Measurements from ENCODE around the gene EYA3.

DNA sequence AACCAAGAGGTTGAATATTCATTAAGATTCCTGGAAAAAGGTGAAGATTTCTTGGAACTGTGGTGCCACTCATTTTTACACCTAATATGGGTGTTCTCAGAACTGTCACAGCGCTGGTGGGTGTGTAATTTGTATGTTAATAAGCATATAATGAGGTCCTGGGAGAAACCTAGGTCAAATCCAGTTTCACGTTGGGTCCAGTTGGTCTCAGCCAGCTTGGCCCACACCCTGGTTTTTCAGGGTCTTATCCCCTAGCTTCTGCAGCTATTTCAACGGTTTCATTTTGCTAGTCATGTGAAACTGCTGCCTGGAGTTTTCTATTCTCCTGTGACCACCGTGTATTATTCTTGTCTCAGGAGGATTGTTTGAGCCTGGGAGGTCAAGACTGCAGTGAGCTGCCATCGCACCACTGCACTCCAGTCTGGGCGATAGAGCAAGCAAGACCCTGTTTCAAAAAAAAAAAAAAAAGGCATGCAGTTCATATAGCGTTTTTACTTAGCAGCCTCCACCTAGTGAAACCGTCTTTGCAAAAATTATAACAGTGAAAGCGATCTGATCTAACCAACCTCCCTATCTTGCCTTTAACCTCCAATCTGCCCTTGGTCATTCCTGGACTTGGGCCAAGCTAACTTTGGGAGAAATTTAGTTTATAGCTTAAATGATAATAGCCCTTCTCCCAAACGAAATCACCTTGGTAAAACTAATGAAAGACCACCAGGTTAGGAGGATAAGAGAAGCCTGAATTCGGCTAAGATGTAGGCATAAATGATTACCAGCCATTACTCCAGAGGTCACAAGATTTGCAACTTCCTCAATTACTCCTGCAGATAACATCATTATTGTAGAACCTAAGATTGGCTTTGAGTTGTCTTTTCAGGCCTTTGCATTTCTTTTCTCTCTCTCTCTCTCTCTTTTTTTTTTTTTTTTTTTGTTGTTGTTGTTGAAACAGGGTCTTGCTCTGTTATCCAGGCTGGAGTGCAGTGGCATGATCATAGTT lies 44.1 kb upstream of the EYA3 start:
- TF ChIP-seq POLR2A (IDR thresholded peaks at IDR 0.05): no peak
- TF ChIP-seq, protein P1, sequence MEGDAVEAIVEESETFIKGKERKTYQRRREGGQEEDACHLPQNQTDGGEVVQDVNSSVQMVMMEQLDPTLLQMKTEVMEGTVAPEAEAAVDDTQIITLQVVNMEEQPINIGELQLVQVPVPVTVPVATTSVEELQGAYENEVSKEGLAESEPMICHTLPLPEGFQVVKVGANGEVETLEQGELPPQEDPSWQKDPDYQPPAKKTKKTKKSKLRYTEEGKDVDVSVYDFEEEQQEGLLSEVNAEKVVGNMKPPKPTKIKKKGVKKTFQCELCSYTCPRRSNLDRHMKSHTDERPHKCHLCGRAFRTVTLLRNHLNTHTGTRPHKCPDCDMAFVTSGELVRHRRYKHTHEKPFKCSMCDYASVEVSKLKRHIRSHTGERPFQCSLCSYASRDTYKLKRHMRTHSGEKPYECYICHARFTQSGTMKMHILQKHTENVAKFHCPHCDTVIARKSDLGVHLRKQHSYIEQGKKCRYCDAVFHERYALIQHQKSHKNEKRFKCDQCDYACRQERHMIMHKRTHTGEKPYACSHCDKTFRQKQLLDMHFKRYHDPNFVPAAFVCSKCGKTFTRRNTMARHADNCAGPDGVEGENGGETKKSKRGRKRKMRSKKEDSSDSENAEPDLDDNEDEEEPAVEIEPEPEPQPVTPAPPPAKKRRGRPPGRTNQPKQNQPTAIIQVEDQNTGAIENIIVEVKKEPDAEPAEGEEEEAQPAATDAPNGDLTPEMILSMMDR (IDR thresholded peaks at IDR 0.05): no peak
